Measurements from ENCODE around the gene PUSL1.

The PUSL1 gene

DNA sequence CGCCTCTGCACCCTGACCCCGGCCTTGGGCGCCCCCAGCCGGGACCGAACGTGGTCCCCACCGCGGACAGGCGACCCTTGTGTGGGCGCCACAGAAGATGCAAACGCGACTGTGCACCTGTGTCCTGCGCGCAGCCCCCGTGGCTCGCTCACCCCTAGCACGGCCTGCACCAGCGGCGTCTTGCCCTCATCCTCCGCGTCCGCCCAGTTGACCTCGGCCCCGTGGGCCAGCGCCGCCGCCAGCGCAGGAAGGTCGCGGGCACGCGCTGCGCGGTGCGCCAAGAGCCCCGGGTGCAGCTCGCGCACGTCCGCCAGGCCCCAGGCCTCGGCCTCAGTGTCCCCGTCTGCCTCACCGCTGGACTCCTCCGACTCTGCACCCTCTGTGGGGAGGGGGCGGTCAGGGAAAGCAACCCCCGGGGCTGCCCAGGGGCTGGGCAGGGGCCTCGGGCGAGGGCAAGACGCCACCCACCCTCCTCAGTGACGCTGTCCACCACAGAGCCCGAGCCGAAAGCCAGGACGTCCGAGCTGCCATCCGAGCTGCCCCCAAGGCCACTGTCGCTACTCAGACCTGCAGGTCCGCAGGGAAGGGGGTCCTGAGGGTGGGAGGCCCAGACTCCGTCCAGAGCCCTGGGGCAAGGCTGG is 14.0 kb upstream of the PUSL1 start:
- no peak overlapping the region for H3K27ac ChIP-seq (ENCODE audit: low read depth in 2 of 2, low read length in 2 of 2)
- peaks cover 0 to 2% of the 10 kb centered on the region in 2 donors for H3K36me3 ChIP-seq (ENCODE audit: control insufficient read depth in 2 of 2, insufficient read depth in 2 of 2, low read length in 2 of 2)
- H3K9me3 ChIP-seq (ENCODE audit: control insufficient read depth in 2 of 2, low read length in 2 of 2), result no peaks in the 10 kb centered on the region
- no peak overlapping the region for H3K9ac ChIP-seq (ENCODE audit: low read depth in 1 of 2, low read length in 2 of 2)
- peaks cover 0 to 3% of the 10 kb centered on the region in 2 donors for H3K27me3 ChIP-seq (ENCODE audit: control insufficient read depth in 2 of 2, insufficient read depth in 2 of 2, low read length in 2 of 2)
- H3K4me3 ChIP-seq (ENCODE audit: low read length in 2 of 2), result no peak overlapping the region
- peaks cover 8 to 13% of the 10 kb centered on the region in 2 donors for H3K4me1 ChIP-seq (ENCODE audit: control insufficient read depth in 2 of 2, insufficient read depth in 2 of 2, low read length in 2 of 2)

DNA sequence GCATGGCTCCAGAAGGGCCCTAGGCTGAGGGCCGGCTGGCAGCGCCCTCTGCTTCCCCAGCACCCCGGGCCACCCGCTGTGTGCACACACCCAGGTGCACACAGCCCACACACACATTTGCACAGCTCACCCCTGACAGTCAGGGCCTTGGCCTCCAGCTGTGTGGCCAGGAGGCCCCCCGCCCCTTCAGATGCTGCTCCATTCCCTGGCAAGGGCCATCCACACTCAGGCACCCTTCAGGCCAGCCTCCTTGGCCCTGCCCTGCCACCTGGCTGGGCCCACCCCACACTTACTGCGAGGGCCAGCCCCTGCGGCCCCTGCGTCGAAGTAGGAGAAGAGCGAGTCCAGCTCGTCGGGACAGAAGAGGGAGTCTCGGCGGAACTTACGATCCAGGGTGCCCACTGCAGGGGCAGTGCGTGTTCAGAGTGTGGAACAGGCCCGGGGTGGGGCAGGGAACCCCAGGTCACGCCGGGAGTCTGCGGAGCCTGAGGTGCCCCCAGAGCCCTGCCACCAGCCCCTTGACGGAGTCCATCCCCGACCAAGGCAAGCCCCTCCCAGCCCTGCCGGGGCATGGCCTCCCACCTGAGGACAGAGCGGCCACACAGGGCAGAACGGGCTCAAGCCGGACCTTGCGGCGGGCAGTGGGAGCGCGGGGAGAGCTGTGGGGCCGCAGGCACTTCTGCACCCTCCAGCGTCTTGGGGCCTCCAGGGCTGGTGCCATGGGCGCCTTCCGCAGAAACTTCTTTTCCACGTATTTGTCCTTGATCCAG is 13.1 kb upstream of the PUSL1 start:
- H3K4me3 ChIP-seq (ENCODE audit: low read length in 2 of 2), result no peak overlapping the region
- no peak overlapping the region for H3K9ac ChIP-seq (ENCODE audit: low read depth in 1 of 2, low read length in 2 of 2)
- peaks cover 0 to 2% of the 10 kb centered on the region in 2 donors for H3K36me3 ChIP-seq (ENCODE audit: control insufficient read depth in 2 of 2, insufficient read depth in 2 of 2, low read length in 2 of 2)
- no peak overlapping the region for H3K27ac ChIP-seq (ENCODE audit: low read depth in 2 of 2, low read length in 2 of 2)
- H3K9me3 ChIP-seq (ENCODE audit: control insufficient read depth in 2 of 2, low read length in 2 of 2), result no peaks in the 10 kb centered on the region
- H3K27me3 ChIP-seq (ENCODE audit: control insufficient read depth in 2 of 2, insufficient read depth in 2 of 2, low read length in 2 of 2), result no peaks in the 10 kb centered on the region
- H3K4me1 ChIP-seq (ENCODE audit: control insufficient read depth in 2 of 2, insufficient read depth in 2 of 2, low read length in 2 of 2), result peaks cover 8 to 11% of the 10 kb centered on the region in 2 donors

- Histone ChIP-seq H3K27me3 (ENCODE audit: control insufficient read depth in 2 of 2, insufficient read depth in 2 of 2, low read length in 2 of 2) (no peaks in the 10 kb centered on the region), H3K36me3 (ENCODE audit: control insufficient read depth in 2 of 2, insufficient read depth in 2 of 2, low read length in 2 of 2) (peaks cover 0 to 2% of the 10 kb centered on the region in 2 donors), H3K4me3 (ENCODE audit: low read length in 2 of 2) (no peak overlapping the region), H3K9me3 (ENCODE audit: control insufficient read depth in 2 of 2, low read length in 2 of 2) (no peaks in the 10 kb centered on the region), H3K4me1 (ENCODE audit: control insufficient read depth in 2 of 2, insufficient read depth in 2 of 2, low read length in 2 of 2) (peaks cover 3 to 7% of the 10 kb centered on the region in 2 donors), H3K9ac (ENCODE audit: low read depth in 1 of 2, low read length in 2 of 2) (no peak overlapping the region), H3K27ac (ENCODE audit: low read depth in 2 of 2, low read length in 2 of 2) (no peak overlapping the region)
Observed at GRCh38 chr1:1296070-1297061, 12.0 kb upstream of the PUSL1 start.

DNA sequence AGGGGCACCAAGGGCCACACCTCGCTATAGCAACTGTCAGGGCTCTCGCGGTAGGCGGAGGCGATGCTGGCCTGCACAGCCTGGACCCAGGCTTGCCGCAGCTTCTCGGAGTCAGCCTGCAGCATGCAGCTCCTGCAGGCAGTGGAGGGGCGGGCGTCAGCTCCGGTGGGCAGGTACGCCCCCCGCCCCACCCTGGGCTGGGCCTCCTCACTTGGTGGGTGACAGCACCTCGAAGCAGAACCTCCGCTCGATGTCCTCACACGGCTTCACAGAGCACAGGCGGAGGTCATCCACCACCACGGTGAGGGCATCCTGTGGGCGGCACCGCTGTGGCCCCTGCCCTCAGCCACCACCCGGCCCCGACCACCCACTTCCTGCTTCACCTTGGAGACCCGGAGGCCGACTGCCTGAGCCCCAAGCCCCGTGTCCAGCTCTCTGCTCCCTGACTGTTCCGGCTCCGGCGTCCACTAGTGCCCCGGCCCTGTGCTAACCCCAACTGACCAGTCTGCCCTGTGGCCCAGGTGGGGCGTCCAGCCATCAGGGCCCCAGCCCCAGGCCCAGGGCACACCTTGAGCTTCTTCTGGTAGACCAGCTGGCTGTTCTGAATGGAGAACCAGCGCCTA is 10.5 kb upstream of the PUSL1 start:
- Histone ChIP-seq H3K36me3 (ENCODE audit: control insufficient read depth in 2 of 2, insufficient read depth in 2 of 2, low read length in 2 of 2) (peaks cover 0 to 2% of the 10 kb centered on the region in 2 donors), H3K9ac (ENCODE audit: low read depth in 1 of 2, low read length in 2 of 2) (no peak overlapping the region), H3K9me3 (ENCODE audit: control insufficient read depth in 2 of 2, low read length in 2 of 2) (no peaks in the 10 kb centered on the region), H3K4me1 (ENCODE audit: control insufficient read depth in 2 of 2, insufficient read depth in 2 of 2, low read length in 2 of 2) (no peaks in the 10 kb centered on the region), H3K27me3 (ENCODE audit: control insufficient read depth in 2 of 2, insufficient read depth in 2 of 2, low read length in 2 of 2) (no peaks in the 10 kb centered on the region), H3K27ac (ENCODE audit: low read depth in 2 of 2, low read length in 2 of 2) (no peak overlapping the region), H3K4me3 (ENCODE audit: low read length in 2 of 2) (no peak overlapping the region)

DNA sequence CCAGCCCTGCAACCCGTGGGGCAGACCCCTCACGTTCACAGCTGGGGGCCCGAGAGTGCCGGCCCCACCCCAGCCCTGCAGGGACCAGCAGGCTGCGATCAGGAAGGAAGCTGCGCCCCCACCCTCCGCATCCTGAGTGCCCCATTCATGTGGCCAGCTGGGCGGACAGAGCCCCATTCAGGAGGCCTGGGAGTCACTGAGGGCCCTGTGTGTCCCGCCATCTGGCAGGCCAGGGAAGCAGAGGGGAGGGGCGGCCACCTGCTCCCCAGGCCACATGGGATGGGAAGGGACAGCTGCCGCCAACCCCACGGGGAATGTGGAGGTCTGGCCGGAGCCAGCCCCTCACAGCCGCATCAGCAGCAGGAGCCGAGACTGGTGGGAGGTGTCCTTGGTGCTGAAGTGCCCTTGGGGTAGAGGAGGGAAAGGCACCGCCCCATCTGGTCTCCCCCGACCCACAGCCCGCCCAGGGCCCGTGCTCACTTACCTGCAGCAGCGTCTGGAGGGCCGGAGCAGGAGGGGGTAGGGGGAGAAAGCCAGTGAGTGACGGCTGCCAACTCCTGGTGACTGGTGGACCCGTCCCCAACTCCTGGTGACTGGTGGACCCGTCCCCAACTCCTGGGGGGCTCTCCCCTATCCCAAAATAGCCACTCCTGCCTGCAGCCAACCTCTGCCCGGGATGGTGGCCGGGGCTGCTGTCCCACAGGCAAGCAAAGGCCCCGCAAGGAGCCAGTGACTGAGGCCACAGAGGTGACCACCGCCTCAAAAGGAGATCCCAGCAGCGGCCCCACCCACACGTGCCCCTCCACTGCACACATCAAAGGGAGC is 9.3 kb upstream of the PUSL1 start:
- Histone ChIP-seq H3K36me3 (ENCODE audit: control insufficient read depth in 2 of 2, insufficient read depth in 2 of 2, low read length in 2 of 2) (peaks cover 0 to 2% of the 10 kb centered on the region in 2 donors), H3K27me3 (ENCODE audit: control insufficient read depth in 2 of 2, insufficient read depth in 2 of 2, low read length in 2 of 2) (no peaks in the 10 kb centered on the region), H3K27ac (ENCODE audit: low read depth in 2 of 2, low read length in 2 of 2) (no peak overlapping the region), H3K9ac (ENCODE audit: low read depth in 1 of 2, low read length in 2 of 2) (no peak overlapping the region), H3K4me3 (ENCODE audit: low read length in 2 of 2) (no peak overlapping the region), H3K4me1 (ENCODE audit: control insufficient read depth in 2 of 2, insufficient read depth in 2 of 2, low read length in 2 of 2) (no peaks in the 10 kb centered on the region), H3K9me3 (ENCODE audit: control insufficient read depth in 2 of 2, low read length in 2 of 2) (no peaks in the 10 kb centered on the region)

GRCh38 chr1:1299686-1300351 is 8.6 kb upstream of the PUSL1 start:
- Histone ChIP-seq H3K4me3 (ENCODE audit: low read length in 2 of 2) (no peak overlapping the region), H3K36me3 (ENCODE audit: control insufficient read depth in 2 of 2, insufficient read depth in 2 of 2, low read length in 2 of 2) (peaks cover 0 to 2% of the 10 kb centered on the region in 2 donors), H3K4me1 (ENCODE audit: control insufficient read depth in 2 of 2, insufficient read depth in 2 of 2, low read length in 2 of 2) (peaks cover 3 to 4% of the 10 kb centered on the region in 2 donors)

GRCh38 chr1:1300352-1300739 is 8.1 kb upstream of the PUSL1 start:
- no peaks in the 10 kb centered on the region for H3K9me3 ChIP-seq (ENCODE audit: control insufficient read depth in 2 of 2, low read length in 2 of 2)
- peaks cover 9% of the 10 kb centered on the region in 2 donors for H3K4me1 ChIP-seq (ENCODE audit: control insufficient read depth in 2 of 2, insufficient read depth in 2 of 2, low read length in 2 of 2)
- H3K27me3 ChIP-seq (ENCODE audit: control insufficient read depth in 2 of 2, insufficient read depth in 2 of 2, low read length in 2 of 2), result no peaks in the 10 kb centered on the region
- no peak overlapping the region for H3K27ac ChIP-seq (ENCODE audit: low read depth in 2 of 2, low read length in 2 of 2)
- peaks cover 0 to 2% of the 10 kb centered on the region in 2 donors for H3K36me3 ChIP-seq (ENCODE audit: control insufficient read depth in 2 of 2, insufficient read depth in 2 of 2, low read length in 2 of 2)
- no peak overlapping the region for H3K4me3 ChIP-seq (ENCODE audit: low read length in 2 of 2)
- no peak overlapping the region for H3K9ac ChIP-seq (ENCODE audit: low read depth in 1 of 2, low read length in 2 of 2)

More at GRCh38 chr1:1299686-1300351, 8.6 kb upstream of the PUSL1 start:
- no peaks in the 10 kb centered on the region for H3K9me3 ChIP-seq (ENCODE audit: control insufficient read depth in 2 of 2, low read length in 2 of 2)
- no peak overlapping the region for H3K9ac ChIP-seq (ENCODE audit: low read depth in 1 of 2, low read length in 2 of 2)
- H3K27ac ChIP-seq (ENCODE audit: low read depth in 2 of 2, low read length in 2 of 2), result no peak overlapping the region
- H3K27me3 ChIP-seq (ENCODE audit: control insufficient read depth in 2 of 2, insufficient read depth in 2 of 2, low read length in 2 of 2), result no peaks in the 10 kb centered on the region

GRCh38 chr1:1302006-1302430 is 6.4 kb upstream of the PUSL1 start:
- H3K36me3 ChIP-seq (ENCODE audit: control insufficient read depth in 2 of 2, insufficient read depth in 2 of 2, low read length in 2 of 2), result no peaks in the 10 kb centered on the region
- no peak overlapping the region for H3K4me3 ChIP-seq (ENCODE audit: low read length in 2 of 2)
- H3K4me1 ChIP-seq (ENCODE audit: control insufficient read depth in 2 of 2, insufficient read depth in 2 of 2, low read length in 2 of 2), result peaks cover 24 to 26% of the 10 kb centered on the region in 2 donors
- H3K9ac ChIP-seq (ENCODE audit: low read depth in 1 of 2, low read length in 2 of 2), result no peak overlapping the region
- H3K27ac ChIP-seq (ENCODE audit: low read depth in 2 of 2, low read length in 2 of 2), result no peak overlapping the region
- H3K9me3 ChIP-seq (ENCODE audit: control insufficient read depth in 2 of 2, low read length in 2 of 2), result no peaks in the 10 kb centered on the region
- no peaks in the 10 kb centered on the region for H3K27me3 ChIP-seq (ENCODE audit: control insufficient read depth in 2 of 2, insufficient read depth in 2 of 2, low read length in 2 of 2)
